ENCODE results near the gene MRPS34. TPM values are rescaled to one million over a fixed set of nuclear protein-coding genes. Genes with fewer than 3 reads are reported as not detected.

The MRPS34 gene
- total and polyA plus RNA-seq, 2 experiments from 2014 or later: 116 to 155 TPM

DNA sequence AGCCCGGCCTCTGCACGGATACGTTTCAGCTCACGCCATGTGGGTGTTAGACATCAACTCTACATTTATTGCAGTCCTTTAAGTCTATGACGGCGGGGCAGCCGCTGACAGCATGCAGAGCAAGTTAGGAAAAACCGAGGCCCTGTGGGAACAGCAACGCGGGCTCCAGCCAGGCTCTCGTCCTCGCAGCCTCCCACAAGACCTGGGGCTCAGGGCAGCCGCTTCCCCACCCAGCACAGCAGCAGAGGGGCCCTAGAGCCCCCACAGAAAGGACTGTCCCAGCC lies 3.7 kb upstream of the MRPS34 start:
- H3K79me2 ChIP-seq: peaks cover 47% of the 10 kb centered on the region
- H3K4me1 ChIP-seq (ENCODE audit: insufficient read depth): peaks cover 24% of the 10 kb centered on the region
- no peak overlapping the region for H3K4me2 ChIP-seq
- 95% methylated on average over 13 of the region's 13 CpGs for WGBS (ENCODE audit: low lambda C conversion rate, missing lambda C conversion rate)
- no peaks in the 10 kb centered on the region for H3K9me2 ChIP-seq (replicated peaks; ENCODE audit: insufficient read depth)
- H2AFZ ChIP-seq: no peak overlapping the region
- no peaks in the 10 kb centered on the region for H3K9me3 ChIP-seq (ENCODE audit: low read depth)
- no peak for DNase-seq (ENCODE audit: low spot score)
- no peak overlapping the region for H3K4me3 ChIP-seq
- no peaks in the 10 kb centered on the region for H3K36me3 ChIP-seq (replicated peaks; ENCODE audit: insufficient read depth, low read depth)
- no peaks in the 10 kb centered on the region for H3K27me3 ChIP-seq
- no peak overlapping the region for H3K27ac ChIP-seq
- TF ChIP-seq, protein P1, sequence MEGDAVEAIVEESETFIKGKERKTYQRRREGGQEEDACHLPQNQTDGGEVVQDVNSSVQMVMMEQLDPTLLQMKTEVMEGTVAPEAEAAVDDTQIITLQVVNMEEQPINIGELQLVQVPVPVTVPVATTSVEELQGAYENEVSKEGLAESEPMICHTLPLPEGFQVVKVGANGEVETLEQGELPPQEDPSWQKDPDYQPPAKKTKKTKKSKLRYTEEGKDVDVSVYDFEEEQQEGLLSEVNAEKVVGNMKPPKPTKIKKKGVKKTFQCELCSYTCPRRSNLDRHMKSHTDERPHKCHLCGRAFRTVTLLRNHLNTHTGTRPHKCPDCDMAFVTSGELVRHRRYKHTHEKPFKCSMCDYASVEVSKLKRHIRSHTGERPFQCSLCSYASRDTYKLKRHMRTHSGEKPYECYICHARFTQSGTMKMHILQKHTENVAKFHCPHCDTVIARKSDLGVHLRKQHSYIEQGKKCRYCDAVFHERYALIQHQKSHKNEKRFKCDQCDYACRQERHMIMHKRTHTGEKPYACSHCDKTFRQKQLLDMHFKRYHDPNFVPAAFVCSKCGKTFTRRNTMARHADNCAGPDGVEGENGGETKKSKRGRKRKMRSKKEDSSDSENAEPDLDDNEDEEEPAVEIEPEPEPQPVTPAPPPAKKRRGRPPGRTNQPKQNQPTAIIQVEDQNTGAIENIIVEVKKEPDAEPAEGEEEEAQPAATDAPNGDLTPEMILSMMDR (IDR thresholded peaks at IDR 0.05; ENCODE audit: poor library complexity): no peak
- H4K20me1 ChIP-seq (ENCODE audit: insufficient read depth, poor library complexity, severe bottlenecking): peaks cover 24% of the 10 kb centered on the region

DNA sequence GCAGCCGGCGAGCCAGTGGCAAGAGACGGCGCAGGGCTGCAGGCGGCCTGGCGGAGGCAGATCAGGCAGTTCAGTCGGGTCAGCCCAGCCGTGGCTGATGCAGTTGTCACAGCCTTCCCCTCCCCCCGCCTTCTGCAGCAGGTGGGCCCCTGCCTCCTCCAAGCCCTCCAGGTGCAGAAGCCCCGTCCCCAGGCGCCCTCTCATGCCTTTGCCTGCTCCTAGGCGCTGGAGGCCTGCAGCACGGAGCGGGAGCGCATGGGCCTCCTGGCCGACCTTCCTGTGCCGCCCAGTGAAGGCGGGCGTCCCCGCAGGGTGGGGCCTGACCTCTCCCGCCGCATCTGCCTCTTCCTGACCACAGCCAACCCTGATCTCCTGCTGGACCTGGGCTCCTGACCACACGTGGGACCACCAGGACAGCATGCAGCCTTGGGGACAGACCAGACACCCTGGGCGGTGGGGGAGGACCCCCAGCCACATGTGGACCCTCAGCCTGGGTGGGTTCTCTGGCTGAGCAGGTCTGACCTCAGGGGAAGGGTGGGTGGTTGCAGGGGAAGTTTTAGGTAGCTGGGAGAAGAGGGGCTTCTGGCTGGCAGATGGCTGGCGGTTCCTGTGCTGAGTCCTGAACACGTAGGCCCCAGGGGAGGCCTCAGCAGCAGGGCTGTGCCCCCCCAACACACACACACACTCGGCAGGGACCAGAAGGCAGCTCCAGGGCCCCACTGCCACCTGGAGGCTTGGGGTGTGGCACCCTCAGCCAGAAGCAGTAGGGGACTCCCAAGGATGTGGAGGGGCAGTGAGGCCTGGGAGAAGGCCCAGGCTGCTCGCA lies 3.1 kb upstream of the MRPS34 start:
- Histone ChIP-seq H3K36me3 (replicated peaks; ENCODE audit: insufficient read depth, low read depth) (no peaks in the 10 kb centered on the region), H2AFZ (no peak overlapping the region), H3K4me2 (no peak overlapping the region), H3K4me1 (ENCODE audit: insufficient read depth) (peaks cover 20% of the 10 kb centered on the region), H4K20me1 (ENCODE audit: insufficient read depth, poor library complexity, severe bottlenecking) (peaks cover 20% of the 10 kb centered on the region), H3K9me2 (replicated peaks; ENCODE audit: insufficient read depth) (no peaks in the 10 kb centered on the region), H3K4me3 (no peak overlapping the region), H3K27ac (no peak overlapping the region), H3K9me3 (ENCODE audit: low read depth) (no peaks in the 10 kb centered on the region), H3K27me3 (no peaks in the 10 kb centered on the region), H3K79me2 (peaks cover 42% of the 10 kb centered on the region)
- no peak for TF ChIP-seq EZH2phosphoT487 (IDR thresholded peaks at IDR 0.05; ENCODE audit: low read depth, severe bottlenecking, unreplicated experiment)
- no peak for TF ChIP-seq EZH2 (IDR thresholded peaks at IDR 0.05; ENCODE audit: borderline replicate concordance)
- TF ChIP-seq, protein P1 (IDR thresholded peaks at IDR 0.05; ENCODE audit: poor library complexity): no peak
- DNase-seq (ENCODE audit: low spot score): no peak
- 92% methylated on average over 24 of the region's 28 CpGs for WGBS (ENCODE audit: low lambda C conversion rate, missing lambda C conversion rate)

DNA sequence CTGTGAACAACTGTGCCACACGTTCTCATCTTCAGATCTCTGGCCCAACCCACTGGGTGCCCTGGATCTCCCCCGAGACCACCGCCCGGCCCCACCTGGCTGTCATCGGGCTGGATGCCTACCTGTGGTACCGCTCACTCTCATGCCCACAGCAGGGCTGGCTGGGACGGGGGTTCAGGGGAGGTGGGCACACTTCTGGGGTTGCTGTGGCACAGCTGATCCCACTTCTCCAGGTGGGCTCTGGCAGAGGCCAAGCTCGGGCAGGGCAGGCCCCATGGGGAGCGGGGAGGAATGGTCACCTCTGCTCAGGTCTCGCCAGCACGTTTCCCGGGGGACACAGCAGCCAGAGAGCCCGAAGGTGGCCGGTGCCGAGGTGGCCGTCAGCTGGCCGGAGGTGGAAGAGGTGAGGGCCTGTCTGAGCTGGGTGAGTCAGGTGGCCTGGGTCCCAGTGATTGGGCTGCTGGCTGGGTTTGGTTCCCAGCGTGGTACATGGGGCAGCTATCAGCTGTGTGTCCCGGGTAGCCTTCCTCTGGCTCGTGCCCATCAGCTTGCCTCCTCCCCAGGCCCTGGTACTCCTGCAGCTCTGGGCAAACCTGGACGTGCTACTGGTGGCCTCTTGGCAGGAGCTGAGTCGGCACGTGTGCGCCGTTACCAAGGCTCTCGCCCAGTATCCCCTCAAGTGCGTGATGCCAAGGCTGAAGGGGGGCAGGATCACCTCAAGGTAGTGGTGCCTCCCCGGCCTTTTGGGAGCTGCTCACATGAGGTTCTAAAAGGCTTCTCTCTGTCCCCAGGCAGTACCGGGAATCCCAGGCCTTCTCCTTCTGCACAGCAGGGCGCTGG lies 2.3 kb upstream of the MRPS34 start:
- Histone ChIP-seq H3K4me3 (no peak overlapping the region), H3K4me2 (peak overlapping the region; percentile 100), H3K4me1 (ENCODE audit: insufficient read depth) (peaks cover 26% of the 10 kb centered on the region), H3K36me3 (replicated peaks; ENCODE audit: insufficient read depth, low read depth) (no peaks in the 10 kb centered on the region), H3K27ac (no peak overlapping the region), H4K20me1 (ENCODE audit: insufficient read depth, poor library complexity, severe bottlenecking) (peaks cover 20% of the 10 kb centered on the region), H3K79me2 (peaks cover 35% of the 10 kb centered on the region), H3K27me3 (no peaks in the 10 kb centered on the region), H3K9me2 (replicated peaks; ENCODE audit: insufficient read depth) (no peaks in the 10 kb centered on the region), H2AFZ (no peak overlapping the region), H3K9me3 (ENCODE audit: low read depth) (no peaks in the 10 kb centered on the region)
- WGBS (ENCODE audit: low lambda C conversion rate, missing lambda C conversion rate): 97% methylated on average over 30 of the region's 30 CpGs
- TF ChIP-seq EZH2phosphoT487 (IDR thresholded peaks at IDR 0.05; ENCODE audit: low read depth, severe bottlenecking, unreplicated experiment): no peak
- TF ChIP-seq, protein P1 (IDR thresholded peaks at IDR 0.05; ENCODE audit: poor library complexity): no peak
- no peak for TF ChIP-seq EZH2 (IDR thresholded peaks at IDR 0.05; ENCODE audit: borderline replicate concordance)
- no peak for DNase-seq (ENCODE audit: low spot score)

Measured in hepatocyte (in vitro differentiated cells).